HG03060 (cell line): Measurements from ENCODE around the gene RPH3AL.

Source experiments
- ATAC-seq: cut with Tn5 transposase; IDR thresholded peaks from one replicate; pipeline ENCODE4 v1.9.1; 2021; ENCODE audit warnings: low read depth, moderate number of reproducible peaks; ENCODE audit not compliant: unreplicated experiment

RPH3AL gene

DNA sequence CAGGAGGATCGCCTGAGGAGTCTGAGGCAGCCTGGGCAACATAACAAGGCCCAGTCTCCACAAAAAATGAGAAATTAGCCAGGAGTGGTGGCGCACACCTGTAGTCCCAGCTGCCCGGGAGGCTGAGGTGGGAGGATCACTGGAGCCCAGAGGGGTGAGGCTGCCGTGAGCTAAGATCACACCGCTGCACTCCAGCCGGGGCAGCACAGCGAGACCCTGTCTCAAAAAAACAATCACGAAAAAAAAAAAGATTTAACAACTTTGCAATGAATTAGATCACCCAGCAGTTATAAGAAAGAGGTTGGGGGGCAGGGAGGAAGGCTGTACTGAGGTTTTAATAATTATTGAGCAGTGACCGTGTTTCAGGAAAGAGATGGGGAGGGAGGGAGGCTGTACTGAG lies 49.4 kb downstream of the RPH3AL start:
- no peak for ATAC-seq

DNA sequence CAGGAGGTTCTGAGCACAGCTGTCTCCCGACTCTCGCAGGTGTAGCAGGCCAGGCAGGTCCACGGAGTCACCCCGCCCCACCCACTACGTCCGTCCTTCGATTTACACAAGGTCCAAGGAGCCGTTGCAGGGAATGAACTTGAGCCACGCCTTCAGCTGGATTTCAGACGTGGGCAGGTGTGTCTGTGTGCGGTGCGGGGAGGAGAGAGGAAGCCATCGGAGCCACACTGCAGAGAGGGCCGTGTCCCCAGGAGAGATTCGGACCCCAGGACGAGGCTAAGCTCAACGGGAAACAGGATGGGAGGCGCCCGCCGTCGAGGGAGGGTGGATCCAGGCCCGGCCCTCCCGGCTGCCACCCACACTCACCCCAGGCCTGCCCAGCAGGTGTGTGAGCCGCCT lies 50.3 kb downstream of the RPH3AL start:
- ATAC-seq = no peak

DNA sequence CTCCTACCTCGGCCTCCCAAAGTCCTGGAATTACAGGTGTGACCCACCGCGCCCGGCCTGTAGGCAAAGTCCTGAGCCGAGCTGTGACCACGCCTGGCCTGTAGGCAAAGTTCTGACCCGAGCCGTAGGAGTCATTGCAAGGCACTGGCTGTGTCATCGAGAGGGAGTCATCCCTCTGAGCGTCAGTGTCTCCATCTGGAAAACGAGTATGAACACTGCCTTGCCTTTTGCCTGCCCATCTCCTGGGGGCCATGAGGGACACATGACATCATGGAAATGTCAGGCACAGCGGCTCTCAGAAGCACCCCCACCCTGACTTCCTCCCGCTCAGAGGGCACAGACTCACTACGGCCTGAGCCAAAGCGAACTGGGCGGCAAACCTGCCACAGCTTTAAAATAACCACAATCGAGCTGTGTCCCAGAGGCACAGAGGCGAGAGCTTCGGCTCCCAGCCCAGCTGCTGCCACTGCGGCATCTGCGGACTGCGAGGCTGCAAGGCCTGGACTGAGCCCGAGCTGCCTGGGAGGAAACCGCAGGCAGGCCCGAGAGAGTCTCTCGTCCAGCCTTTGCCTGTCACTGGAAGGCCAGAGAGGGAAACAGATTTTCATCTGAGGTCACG lies 50.8 kb downstream of the RPH3AL start:
- no peak for ATAC-seq

DNA sequence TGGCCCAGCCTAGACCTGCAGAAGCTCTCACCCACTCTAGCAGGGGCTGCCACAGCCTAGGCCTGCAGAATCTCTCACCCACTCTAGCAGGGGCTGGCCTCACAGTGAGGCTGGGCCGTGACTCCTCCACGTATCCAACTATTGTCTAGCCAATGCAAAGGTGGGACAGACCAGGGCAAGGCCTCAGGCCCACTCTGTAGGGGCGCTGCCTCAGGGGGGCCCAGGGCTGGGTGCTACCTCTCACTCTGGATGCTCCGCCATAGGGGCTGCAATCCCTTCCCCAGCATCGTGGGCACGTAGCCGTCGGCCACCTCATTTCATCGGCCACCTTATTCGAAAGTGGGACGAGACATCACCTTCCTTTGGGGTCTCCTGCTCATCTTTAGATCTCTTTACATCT lies 51.7 kb downstream of the RPH3AL start:
- ATAC-seq = no peak

DNA sequence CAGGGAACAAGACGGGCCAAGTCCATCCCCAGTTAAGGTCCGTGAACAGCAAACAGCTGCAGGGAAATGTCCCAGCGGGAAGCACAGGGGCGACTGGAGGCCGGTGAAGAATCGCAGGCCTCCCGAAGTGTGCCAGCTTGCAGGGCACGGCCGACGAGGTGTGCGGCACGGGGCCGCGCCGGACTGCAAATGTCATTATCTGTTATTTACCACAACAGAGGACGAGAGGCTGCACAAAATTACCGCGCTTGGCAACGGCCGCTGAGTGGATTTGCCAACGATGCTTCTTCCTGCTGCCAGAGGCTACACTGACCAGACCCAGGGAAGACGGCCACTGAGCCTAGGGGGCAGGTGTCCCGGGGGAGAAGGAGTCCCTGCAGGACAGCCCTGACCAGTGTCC lies 53.1 kb downstream of the RPH3AL start:
- no peak for ATAC-seq

DNA sequence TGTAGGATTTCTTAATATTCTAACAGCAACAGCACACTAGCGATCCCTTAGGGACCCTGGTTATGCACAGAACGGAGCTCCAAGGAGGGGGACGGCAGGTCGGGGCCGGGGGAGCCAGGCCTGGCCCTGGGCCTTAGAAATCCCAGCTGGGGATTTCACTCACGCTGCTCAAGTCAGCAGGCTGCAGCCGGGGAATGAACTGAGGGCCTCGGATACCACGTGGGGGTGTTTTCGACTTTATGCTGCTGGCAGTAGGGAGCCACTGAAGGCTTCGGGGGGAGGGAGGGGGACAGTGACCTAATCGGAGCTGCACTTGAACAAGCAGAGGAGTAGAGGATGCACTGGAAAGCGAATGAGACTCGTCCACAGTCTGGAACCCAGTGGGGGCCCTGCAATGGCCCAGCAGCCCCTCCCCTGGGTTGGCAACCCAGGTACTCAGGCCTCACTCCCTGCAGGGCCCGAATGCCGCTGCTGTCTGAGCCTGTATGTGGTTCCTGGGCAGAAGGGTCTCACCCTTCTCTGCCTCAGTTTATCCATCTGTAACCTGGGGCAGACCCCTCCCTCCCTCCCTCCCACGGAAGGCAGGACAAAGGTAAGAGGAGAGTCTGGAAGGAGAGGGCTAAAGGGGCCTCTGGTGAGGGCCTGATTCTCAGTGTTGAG lies 53.7 kb downstream of the RPH3AL start:
- no peak for ATAC-seq

DNA sequence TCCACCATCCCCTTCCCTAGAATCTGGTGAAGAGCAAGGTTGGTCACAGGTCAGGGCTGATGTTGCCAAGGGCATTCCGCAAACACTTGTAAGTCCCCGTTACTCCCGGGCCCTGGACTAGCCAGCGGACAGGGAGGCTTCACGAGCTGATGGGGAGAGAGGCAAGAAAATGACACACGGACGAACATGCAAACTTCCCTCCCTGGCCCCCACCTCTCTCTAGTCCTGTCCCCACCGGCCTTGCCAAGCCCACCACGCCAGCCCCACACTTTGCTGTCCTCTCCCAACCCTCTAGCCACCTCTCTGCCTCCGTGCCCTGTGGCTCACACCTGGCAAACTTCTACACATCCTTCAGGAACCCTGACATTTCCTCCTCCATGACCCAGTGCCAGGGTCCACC lies 54.8 kb downstream of the RPH3AL start:
- no peak for ATAC-seq

DNA sequence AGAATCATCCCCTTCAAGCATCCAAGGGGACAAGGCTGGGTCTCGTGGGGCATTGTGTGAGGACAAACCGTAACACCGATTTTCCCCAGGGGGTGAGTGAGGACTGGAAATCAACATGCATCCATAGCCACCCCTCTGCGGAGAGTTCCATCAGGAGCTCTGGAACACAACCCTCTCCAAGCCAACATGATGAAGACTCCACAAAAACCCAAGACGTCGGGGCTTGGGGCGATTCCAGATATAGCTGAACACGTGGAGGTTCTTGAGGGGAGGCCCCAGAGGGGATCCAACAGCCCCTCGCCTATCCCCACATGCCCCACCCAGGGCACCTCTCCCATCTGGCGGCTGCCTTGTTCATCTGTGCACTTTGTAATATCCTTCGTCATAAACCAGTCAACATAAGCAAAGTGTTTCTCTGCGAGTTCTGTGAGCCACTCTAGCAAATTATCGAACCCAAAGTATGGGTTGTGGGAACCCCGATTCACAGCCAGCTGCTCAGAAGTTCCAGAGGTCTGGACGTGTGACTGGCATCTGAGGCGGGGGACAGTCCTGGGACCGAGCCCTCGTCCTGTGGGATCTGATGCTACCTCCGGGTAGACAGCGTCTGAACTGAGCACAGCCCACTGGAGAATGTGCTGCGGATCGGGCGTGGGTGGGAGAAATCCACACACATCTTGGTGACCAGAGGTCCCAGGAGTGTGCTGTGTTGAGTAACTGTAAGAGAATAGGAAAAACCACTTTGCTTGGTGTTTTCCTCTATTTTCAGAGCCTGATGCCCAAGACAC lies 55.5 kb downstream of the RPH3AL start:
- no peak for ATAC-seq

DNA sequence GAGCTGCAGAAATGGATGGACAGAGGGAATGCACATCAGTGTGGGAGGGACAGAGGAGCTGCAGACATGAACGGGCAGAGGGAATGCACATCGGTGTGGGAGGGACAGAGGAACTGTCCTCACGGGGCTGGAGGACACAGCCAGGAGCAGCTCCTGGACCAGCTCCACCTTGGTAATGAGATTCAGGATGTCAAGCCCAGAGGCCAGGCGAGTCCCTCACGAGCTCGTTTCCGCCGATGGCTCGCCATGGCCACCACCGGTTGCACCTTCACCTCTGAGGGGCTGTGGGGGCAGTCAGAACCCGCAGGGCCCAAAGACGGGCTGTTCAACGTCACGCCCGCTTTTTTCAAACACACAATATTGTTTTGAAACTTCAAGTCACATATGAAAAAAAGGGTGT lies 56.2 kb downstream of the RPH3AL start:
- no peak for ATAC-seq

DNA sequence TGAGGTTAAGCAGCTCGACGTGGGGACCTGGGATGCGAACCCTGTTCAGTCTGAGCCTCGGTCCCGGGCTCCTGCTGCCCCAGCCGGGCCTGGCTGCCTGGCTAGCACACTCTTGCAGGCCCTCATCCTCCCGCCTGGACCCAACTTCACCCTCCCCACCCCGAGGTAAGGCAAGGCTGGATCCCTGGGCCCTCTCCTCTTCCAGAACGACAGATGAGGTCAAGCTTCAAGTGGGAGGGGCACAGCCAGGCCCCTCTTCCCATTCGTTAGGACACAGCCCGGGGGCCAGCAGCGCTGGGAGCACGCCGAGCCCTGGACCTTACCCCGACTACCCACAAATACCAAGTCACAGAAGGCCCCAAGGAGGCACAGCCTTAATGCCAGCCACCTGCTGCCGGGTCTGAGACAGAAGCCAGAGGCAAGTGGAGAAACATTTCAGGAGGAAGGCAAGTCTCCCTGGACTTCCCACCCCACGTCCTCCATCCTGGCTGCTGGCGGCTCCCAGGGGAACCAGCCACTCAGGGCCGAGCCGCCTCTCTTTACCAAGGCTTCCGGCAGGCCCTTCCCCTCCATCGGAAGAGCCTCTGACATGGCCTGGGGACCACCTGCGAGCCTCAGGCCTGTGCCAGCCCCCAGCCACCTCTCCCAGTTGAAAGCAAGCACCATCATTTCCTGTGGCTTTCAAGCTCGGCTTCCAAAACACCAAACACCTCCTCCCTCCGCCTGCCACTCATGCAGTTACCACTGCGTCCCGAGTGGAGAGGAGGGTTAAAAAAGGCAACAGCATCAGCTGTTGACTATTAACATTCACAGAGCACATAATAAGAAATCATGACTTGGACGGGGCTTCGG lies 59.9 kb downstream of the RPH3AL start:
- ATAC-seq = no peak

DNA sequence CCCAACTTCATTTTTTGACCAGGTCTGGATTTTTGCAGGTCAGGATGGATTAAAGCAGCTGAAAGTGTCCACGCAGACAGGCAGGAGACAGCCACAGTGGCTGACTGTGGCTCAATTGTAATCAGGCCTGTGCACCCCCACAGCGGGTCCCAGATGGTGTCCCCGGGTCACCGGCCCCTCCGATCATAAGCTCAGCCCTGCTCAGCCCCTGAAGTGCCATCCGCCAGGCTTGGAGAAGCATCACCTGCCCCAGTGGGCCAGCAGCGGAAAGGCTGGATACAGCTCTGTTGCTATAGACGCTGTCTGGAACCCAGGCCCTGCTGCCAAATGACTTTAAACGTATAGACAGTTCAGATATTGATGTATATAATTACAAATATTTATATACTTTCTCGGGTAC lies 60.6 kb downstream of the RPH3AL start:
- no peak for ATAC-seq

DNA sequence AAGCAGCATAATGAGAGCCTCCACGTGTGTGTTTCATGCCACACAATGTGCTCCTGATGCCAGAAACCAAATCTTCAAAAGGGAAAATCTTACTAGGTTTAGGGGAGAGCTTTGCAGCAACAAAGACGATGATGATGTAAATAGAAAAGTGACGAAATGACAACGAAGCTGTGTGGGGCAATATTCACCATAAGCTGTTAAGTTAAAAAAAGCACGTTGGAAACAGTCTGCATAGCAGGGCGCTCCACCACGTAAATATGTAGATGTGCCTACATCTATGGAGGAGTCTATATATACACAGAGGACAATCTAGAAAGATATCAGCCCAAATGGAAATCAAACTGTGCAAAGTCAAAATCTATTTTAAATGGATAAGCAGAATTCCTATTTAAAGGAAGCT lies 61.0 kb downstream of the RPH3AL start:
- ATAC-seq = no peak

DNA sequence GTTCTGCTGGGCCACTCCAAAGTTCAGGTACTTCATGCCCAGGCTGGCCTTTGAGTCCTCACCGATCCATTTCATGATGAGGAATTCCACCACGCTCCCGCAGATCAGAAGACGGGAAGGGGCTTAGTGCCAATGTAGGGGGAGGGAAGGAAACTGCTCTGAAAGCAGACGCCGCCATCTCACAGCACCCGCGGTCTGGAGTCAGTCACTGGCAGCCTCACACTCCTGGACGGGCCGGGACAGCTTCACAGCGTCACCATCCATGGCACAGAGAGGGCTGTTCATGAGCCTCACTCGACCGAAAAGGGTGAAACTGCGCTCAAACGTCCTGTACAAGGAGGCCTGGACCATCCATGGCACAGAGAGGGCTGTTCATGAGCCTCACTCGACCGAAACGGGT lies 62.0 kb downstream of the RPH3AL start:
- no peak for ATAC-seq

DNA sequence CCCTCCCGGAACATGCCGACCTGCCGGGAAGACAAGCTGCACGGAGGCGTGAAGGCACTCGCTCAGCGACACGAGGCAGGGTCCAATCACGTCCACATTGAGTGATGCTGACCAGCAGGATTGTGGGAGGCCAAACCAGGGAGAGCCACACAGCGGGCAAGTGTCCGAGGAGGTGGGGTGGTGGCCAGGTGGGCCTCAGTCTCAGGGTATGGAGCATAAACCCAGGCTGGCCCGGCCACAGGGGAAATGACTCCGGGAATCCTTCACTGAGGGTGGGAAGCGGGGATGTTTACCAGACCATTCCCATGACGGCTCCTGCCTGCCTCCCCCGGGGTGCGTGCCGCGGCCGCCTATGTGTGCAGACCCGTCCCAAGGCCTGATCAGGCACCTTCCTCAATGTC lies 62.5 kb downstream of the RPH3AL start:
- ATAC-seq = no peak

DNA sequence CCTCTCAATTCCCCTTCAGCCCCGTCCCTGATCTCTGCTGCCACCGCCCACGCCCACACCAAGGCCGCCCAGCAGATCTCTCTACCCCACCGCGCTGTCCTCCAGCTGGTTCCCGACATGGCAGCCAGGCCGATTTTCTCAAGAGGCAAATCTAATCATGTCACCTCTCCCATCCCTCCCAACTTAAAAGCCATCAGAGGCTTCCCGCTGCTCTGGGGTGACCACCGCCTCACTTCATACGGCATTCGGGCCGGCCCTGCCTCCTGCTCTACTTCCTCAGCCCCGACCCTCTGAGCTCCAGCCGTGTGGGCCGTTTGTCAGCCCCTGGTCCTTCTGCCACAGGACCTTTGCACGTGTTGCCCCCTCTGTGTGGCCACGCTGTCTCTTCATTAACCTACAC lies 63.2 kb downstream of the RPH3AL start:
- ATAC-seq = no peak

DNA sequence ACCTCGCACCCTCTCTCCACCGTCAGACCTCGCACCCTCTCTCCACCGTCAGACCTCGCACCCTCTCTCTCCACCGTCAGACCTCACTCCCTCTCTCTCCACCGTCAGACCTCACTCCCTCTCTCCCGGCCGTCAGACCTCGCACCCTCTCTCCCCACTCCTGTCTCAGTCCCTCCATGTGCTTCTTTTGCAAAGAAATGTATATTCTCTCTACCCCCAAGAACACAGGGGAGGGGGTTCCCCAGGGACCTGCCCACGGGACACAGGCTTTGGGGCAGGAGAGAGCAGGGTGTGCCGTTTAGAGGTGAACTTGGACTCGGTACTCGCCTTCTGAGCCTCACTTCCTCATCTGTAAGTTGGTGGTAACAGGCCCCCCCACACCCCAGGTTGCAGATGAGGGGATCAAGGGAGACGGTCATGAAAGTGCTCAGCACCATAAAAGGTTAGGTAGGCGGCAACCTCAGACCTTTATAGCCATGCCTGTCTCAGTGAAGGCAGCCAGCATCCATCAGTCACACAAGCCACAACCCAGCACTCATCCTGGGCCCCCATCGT lies 63.7 kb downstream of the RPH3AL start:
- no peak for ATAC-seq

DNA sequence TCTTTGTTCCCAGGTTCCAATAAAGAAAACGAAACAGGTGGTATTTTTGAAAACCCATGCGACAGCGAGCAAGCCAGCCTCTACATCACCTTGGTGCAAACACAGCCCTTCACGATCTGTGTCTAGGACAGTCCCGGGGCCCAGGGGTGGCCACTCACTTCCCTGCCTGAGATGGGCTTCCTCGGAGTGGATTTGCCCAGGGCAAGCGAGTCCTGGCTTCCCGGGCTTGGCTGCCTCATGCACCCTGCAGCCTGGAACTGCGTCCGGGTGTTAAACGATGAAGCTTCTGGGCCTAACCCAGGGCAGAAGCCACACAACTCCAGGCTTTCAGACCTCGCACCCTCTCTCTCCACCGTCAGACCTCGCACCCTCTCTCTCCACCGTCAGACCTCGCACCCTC lies 66.0 kb downstream of the RPH3AL start:
- no peak for ATAC-seq

DNA sequence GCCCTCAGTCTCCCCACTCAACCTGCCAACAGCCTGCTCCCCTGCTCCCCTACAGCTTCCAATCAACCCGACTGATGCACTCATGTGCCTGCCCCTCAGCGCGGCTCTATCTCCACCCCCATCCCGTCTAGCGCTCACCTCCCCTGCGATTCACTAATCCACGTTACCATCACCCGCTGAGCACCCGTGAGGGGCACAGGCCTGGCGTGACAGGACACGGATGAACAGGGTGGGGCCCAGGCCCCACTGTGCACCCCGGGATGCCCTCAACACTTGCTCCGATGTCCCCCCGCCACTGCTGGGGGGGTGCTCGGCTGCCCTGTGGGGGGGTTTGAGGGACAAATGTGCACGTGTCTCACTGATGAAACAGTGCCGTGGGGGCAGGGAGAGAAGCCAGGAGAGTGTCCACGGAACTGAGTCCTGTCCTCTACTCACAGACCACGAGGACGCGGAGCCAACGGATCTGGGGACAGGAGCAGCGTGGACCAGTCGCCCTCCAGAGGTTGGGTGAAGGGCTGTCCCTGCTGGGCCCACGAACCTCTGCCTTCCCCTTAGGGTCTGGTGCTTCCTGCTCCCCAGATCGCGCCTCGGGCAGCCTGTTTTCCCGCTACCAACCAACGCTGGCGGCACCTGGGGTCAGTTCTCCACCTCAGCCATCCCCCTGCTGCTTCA lies 66.7 kb downstream of the RPH3AL start:
- no peak for ATAC-seq

DNA sequence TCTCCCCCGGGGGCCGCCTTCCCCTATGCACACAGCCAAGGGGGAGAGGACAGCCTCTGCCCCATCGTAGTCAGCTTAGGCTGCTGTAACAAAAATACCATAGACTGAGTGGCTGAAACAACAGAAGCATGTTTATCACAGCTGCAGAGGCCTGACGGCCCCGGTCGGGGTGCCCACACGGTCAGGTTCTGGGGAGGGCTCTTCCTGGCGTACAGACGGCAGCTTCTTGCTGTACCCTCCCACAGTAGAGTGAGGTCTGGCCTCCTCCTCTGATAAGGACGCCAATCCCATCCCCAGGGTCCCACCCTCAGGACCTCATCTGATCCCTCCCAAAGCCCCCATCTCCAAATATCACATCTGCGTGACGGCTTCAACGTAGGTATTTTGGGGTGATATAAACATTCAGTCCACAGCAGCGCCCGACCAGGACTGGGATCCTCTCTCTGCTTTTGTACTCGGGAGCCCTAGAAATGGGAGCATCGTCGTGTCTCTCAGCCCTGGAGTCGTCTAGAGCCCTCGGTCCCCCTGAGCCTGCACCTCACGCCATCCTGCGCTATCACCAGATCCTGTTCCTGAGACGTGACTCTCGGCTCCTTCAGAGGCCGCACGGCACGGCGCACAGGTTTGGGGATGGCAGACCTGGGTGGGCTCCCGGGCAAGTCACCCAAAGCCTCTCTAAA lies 67.8 kb downstream of the RPH3AL start:
- no peak for ATAC-seq
